ENCODE data around the gene CCDC146. TPM values are rescaled to one million over a fixed set of nuclear protein-coding genes. Genes with fewer than 3 reads are reported as not detected.

CCDC146 gene
- total RNA-seq, 1 donor from 2014 or later = 5.6 TPM

DNA sequence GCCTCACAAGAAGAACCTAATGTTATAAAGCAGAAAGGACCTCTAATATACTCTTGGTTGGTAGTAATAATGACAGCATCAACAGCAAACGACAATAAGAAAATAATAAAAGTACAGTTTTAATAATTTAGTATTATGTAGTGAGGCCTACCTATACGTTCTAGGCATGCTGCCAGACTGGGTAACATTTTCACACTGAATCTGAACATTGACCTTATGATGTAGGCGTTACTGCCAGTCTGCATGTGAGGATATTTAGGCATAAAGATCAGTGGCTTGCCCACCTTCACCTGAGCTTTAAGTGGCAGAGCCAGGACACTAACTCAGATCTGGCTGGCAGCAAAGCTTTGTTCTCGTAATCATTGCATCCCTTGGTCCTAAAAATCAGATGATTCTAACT lies 74.7 kb downstream of the CCDC146 start:
- Histone ChIP-seq H3K36me3 (ENCODE audit: control insufficient read depth, insufficient read depth, low read length) (no peaks in the 10 kb centered on the region), H3K27me3 (ENCODE audit: control insufficient read depth, insufficient read depth, low read length) (no peaks in the 10 kb centered on the region), H3K4me3 (ENCODE audit: low read depth, low read length) (no peak overlapping the region)
- TF ChIP-seq, protein P1, sequence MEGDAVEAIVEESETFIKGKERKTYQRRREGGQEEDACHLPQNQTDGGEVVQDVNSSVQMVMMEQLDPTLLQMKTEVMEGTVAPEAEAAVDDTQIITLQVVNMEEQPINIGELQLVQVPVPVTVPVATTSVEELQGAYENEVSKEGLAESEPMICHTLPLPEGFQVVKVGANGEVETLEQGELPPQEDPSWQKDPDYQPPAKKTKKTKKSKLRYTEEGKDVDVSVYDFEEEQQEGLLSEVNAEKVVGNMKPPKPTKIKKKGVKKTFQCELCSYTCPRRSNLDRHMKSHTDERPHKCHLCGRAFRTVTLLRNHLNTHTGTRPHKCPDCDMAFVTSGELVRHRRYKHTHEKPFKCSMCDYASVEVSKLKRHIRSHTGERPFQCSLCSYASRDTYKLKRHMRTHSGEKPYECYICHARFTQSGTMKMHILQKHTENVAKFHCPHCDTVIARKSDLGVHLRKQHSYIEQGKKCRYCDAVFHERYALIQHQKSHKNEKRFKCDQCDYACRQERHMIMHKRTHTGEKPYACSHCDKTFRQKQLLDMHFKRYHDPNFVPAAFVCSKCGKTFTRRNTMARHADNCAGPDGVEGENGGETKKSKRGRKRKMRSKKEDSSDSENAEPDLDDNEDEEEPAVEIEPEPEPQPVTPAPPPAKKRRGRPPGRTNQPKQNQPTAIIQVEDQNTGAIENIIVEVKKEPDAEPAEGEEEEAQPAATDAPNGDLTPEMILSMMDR (IDR thresholded peaks at IDR 0.05; ENCODE audit: insufficient read depth, low read length, poor library complexity, severe bottlenecking) = no peak
- no peak for DNase-seq (ENCODE audit: low read depth)

DNA sequence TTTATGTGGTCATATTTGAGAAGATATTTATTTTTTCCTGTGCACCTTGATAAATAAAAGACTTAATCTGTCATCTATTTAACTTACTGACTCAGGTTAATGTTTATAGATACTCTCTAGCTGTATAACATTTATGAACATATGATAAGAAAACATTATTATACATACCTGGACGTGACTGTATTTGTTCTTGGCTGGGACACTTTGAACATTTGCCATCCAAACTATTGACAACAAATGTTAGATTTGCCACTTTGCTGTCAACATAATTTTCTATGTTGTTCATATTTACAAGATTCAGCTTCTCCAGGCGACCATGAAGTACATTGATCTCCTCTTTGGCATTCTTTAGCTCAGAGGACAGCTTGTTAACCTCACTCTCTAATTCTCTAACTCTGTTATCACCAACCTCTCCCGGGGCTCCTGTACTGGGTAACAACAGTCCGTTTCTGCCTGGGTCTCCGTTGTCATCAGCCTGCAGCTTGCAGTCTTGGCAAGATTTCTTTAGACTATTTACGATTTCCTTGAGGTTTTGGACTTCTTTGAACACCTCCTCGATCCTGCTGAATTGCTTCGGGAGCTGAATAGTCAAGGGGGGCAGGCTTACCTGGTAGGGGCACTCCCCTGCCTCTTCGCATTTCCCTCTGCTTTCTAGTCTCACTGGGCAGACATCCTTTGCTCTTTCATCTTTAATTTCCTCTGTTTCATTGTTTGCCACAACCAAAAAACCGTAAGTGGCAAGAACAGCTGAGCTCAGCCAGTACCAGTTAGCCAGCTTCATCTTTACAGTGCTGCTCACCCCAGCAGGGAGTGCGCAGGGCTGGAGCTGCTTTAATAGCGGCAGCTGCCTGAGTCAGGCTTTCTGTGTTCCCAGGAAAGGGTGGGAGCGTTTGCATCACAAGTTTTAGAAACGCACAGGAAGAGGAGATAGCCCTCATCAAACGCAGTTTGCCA lies 76.9 kb downstream of the CCDC146 start, which contains the start of gene FGL2:
FGL2 (minus strand) TSS at position 807 of the 954 bp plus-strand sequence; CDS start at position 781, 26 bp downstream.
- no peaks in the 10 kb centered on the region for H3K36me3 ChIP-seq (ENCODE audit: control insufficient read depth, insufficient read depth, low read length)
- TF ChIP-seq, protein P1 (IDR thresholded peaks at IDR 0.05; ENCODE audit: insufficient read depth, low read length, poor library complexity, severe bottlenecking) = no peak
- DNase-seq (ENCODE audit: low read depth) = no peak
- peak within 1 kb of the TSS; percentile 18 for H3K4me3 ChIP-seq (ENCODE audit: low read depth, low read length)
- no peaks in the 10 kb centered on the region for H3K27me3 ChIP-seq (ENCODE audit: control insufficient read depth, insufficient read depth, low read length)

DNA sequence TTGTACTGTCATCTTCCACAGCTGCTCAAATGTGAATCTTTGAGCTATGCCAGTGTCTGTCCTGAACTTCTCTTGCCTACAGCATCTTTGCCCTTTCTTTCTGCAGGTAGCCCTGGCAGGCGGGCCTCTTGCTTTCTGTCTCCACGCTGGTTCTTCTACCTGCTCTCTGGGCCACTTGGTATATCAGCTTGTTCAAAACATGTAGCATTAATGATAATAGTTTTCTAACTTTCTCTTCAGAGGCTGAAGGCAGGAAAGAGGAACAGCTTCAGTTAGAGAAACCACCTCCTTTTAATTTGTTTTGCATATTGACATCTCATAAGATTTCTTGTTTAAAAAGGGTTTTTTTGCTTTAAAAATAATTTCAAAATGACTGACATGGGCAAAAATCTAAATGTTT lies 78.1 kb downstream of the CCDC146 start:
- TF ChIP-seq, protein P1 (IDR thresholded peaks at IDR 0.05; ENCODE audit: insufficient read depth, low read length, poor library complexity, severe bottlenecking) = no peak
- no peak for DNase-seq (ENCODE audit: low read depth)
- no peaks in the 10 kb centered on the region for H3K36me3 ChIP-seq (ENCODE audit: control insufficient read depth, insufficient read depth, low read length)
- H3K27me3 ChIP-seq (ENCODE audit: control insufficient read depth, insufficient read depth, low read length) = no peaks in the 10 kb centered on the region
- H3K4me3 ChIP-seq (ENCODE audit: low read depth, low read length) = no peak overlapping the region

DNA sequence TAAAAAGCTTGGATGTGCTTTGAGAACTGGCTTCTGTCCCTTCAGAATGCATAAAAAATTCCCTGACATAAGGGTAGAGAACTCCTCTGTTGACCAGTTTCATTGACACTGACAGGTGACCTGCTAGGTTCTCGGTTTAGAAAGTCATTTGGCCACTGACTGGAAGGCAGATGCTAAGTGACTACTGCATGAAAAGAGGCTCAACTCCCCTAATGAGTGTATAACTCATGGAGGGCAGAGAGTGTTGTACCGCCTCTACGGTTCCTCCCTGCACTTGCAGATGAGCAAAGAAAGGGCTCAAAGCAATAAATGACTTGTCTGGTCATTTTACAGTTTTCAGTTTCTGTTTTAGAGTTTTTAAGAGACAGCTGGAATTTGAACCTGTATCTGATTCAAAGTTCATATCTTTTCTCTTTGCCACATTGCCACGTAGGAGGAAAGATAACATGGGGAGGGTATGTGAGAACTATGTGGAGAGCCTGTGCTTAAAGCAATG lies 80.1 kb downstream of the CCDC146 start:
- H3K4me3 ChIP-seq (ENCODE audit: low read depth, low read length) = no peak overlapping the region
- DNase-seq (ENCODE audit: low read depth) = no peak
- no peaks in the 10 kb centered on the region for H3K27me3 ChIP-seq (ENCODE audit: control insufficient read depth, insufficient read depth, low read length)
- no peaks in the 10 kb centered on the region for H3K36me3 ChIP-seq (ENCODE audit: control insufficient read depth, insufficient read depth, low read length)
- TF ChIP-seq, protein P1 (IDR thresholded peaks at IDR 0.05; ENCODE audit: insufficient read depth, low read length, poor library complexity, severe bottlenecking) = no peak

DNA sequence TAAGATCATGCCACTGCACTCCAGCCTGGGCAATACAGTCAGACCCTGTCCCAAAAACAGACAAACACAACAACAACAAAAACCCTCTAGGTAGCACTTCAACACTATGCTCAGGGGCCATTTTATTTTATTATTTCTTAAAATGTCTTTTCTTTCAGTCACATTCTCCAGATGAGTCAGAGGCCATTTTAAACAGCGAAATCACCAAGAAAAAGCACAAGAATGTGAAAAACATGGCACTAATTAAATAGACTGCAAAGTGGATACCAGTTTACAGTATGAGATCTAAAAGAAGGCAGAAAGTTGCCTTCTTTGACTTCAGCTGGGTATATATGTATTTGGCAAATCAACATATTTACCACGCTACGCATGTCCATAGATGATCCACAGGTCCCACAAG lies 83.3 kb downstream of the CCDC146 start:
- DNase-seq (ENCODE audit: low read depth) = no peak
- Histone ChIP-seq H3K36me3 (ENCODE audit: control insufficient read depth, insufficient read depth, low read length) (no peaks in the 10 kb centered on the region), H3K4me3 (ENCODE audit: low read depth, low read length) (no peak overlapping the region), H3K27me3 (ENCODE audit: control insufficient read depth, insufficient read depth, low read length) (no peaks in the 10 kb centered on the region)
- TF ChIP-seq, protein P1 (IDR thresholded peaks at IDR 0.05; ENCODE audit: insufficient read depth, low read length, poor library complexity, severe bottlenecking) = no peak
